Measurements from ENCODE around the gene NOLC1. TPM values are rescaled to one million over a fixed set of nuclear protein-coding genes. Genes with fewer than 3 reads are reported as not detected.
A peak's percentile ranks its signal among the peaks of the same experiment; 100 is the strongest.

NOLC1 gene
- total RNA-seq = 27.5 TPM

GRCh38 chr10:102151774-102152544 is at the start of gene NOLC1:
TSS of gene NOLC1 (plus strand) at chr10:102152389. CDS start at chr10:102152411, 22 bp downstream.
- peak; percentile 99 for DNase-seq (ENCODE audit: low read depth in 2 of 3, low spot score in 2 of 3)

- DNase-seq (ENCODE audit: low read depth in 2 of 3, low spot score in 2 of 3) = no peak
These were observed 49.8 kb upstream of the NOLC1 start for GRCh38 chr10:102102421-102102820.

GRCh38 chr10:102106998-102107397 is 45.2 kb upstream of the NOLC1 start:
- DNase-seq (ENCODE audit: low read depth in 2 of 3, low spot score in 2 of 3) = no peak

- no peak for DNase-seq (ENCODE audit: low read depth in 2 of 3, low spot score in 2 of 3)
These were observed 42.7 kb upstream of the NOLC1 start for GRCh38 chr10:102109166-102110116.

- no peak for DNase-seq (ENCODE audit: low read depth in 2 of 3, low spot score in 2 of 3)
These were observed 40.9 kb upstream of the NOLC1 start for GRCh38 chr10:102111276-102111675.

- DNase-seq (ENCODE audit: low read depth in 2 of 3, low spot score in 2 of 3) = peak in 2 of 3 donors; percentile 51 to 53
These were observed 39.9 kb upstream of the NOLC1 start for GRCh38 chr10:102112210-102112817.

GRCh38 chr10:102113261-102113955 is 38.8 kb upstream of the NOLC1 start:
- DNase-seq (ENCODE audit: low read depth in 2 of 3, low spot score in 2 of 3) = no peak

- no peak for DNase-seq (ENCODE audit: low read depth in 2 of 3, low spot score in 2 of 3)
These were observed 38.0 kb upstream of the NOLC1 start for GRCh38 chr10:102113956-102114857.

- DNase-seq (ENCODE audit: low read depth in 2 of 3, low spot score in 2 of 3) = peak; percentile 58 to 92 (median 83)
These were observed 37.1 kb upstream of the NOLC1 start for GRCh38 chr10:102114861-102115618.

- DNase-seq (ENCODE audit: low read depth in 2 of 3, low spot score in 2 of 3) = no peak
These were observed 36.4 kb upstream of the NOLC1 start for GRCh38 chr10:102115775-102116174.

- no peak for DNase-seq (ENCODE audit: low read depth in 2 of 3, low spot score in 2 of 3)
These were observed 35.5 kb upstream of the NOLC1 start for GRCh38 chr10:102116656-102117055.

- DNase-seq (ENCODE audit: low read depth in 2 of 3, low spot score in 2 of 3) = peak; percentile 45 to 88 (median 83)
These were observed 34.6 kb upstream of the NOLC1 start for GRCh38 chr10:102117391-102118159.

- DNase-seq (ENCODE audit: low read depth in 2 of 3, low spot score in 2 of 3) = no peak
These were observed 33.3 kb upstream of the NOLC1 start for GRCh38 chr10:102118867-102119266.

- peak in 2 of 3 donors; percentile 53 to 71 for DNase-seq (ENCODE audit: low read depth in 2 of 3, low spot score in 2 of 3)
These were observed 32.6 kb upstream of the NOLC1 start for GRCh38 chr10:102119417-102120141.

GRCh38 chr10:102120142-102120990 is 31.8 kb upstream of the NOLC1 start, which contains the start of gene LDB1:
TSS of gene LDB1 (minus strand) at chr10:102120368. CDS start at chr10:102120110, 258 bp downstream.
- peak; percentile 55 to 79 (median 75) for DNase-seq (ENCODE audit: low read depth in 2 of 3, low spot score in 2 of 3)

All from hematopoietic multipotent progenitor cell (in vitro differentiated cells).